ENCODE data around the gene FLRT1.

The FLRT1 gene

GRCh38 chr11:64084951-64085710 is 49.4 kb downstream of the FLRT1 start:
- H3K4me3 ChIP-seq (ENCODE audit: low read depth, low read length): no peak overlapping the region
- no peak for DNase-seq (ENCODE audit: low read depth)
- TF ChIP-seq CTCF (conservative IDR thresholded peaks at IDR 0.05; ENCODE audit: low read depth, low read length): no peak
